HG02840 (cell line): ENCODE data around the gene SLC4A11.
"Not testable (repeated sequence)": the region's sequence is repeated elsewhere in the genome, so short reads cannot be mapped to it uniquely, and the experiment has no call there.

Source experiments
- ATAC-seq: cut with Tn5 transposase; IDR thresholded peaks from one replicate; pipeline ENCODE4 v1.9.1; 2021; ENCODE audit warnings: mild to moderate bottlenecking, moderate library complexity, moderate number of reproducible peaks; ENCODE audit not compliant: unreplicated experiment, low FRiP score

Gene SLC4A11

DNA sequence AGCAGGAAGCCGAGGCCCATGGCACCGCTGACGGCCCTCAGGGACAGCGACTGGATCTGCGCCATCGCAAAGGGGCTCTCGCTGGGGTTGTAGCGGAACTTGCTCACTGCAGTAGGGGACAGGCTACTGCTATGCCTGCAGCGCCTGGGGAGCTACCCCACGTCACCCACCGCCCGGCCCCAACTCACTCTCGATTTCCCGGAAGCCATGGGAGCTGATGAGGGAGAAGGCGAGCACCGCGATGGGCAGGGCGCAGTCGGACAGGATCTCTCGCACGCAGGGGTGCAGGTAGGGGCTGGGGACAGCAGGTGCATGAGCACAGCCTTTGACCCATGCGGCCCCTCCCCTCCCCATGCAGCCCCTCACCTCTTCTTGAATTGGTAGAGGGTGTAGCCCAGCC lies 9.8 kb downstream of the SLC4A11 start:
- ATAC-seq = no peak

DNA sequence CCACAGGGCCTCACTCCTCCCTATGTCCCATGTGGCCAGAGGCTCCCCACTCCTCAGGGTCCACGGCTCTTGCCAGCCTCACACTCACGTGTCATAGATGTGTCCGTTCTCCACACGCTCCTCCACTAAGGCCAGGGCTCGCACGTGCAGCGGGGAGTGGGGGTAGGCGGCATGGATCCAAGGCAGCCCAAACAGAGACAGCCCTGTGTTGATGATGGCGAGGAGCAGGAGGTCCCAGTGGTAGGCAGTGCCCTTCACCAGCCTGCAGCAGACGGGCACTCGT lies 10.3 kb downstream of the SLC4A11 start:
- no peak for ATAC-seq

DNA sequence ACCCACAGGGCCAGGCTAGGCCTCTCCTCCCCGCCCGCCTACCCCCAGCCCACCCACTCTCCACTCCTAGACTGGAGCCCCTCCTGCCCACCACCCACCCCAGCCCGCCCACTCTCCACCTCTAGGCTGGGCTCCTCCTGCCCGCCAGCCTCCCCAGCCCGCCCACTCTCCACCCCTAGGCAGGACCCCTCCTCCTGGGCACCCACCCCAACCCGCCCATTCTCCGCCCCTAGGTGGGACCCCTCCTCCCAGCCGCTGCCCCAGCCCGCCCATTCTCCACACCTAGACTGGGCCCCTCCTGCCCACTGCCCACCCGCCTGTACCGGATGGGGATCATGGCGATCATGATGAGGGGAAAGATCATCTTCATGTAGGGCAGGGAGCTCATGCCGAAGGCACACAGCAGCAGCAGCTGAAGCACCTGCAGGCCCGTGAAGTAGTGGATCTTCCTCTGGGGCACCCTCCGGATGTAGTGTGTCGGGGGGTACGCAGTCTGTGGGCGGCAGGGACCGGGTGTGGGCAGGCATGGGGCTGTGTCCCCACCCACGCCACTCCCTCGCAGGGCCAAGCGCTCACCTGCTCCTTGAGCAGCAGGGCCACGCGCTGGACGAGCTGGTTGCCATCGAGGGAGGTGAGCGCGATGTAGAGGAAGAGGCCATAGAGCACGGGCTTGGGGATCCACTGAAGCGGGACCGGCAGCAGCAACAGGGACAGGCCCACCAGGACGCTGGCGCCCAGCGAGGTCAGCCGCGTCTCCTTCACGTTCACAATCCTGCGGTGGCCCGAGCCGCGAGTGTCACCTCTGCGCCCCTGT lies 10.8 kb downstream of the SLC4A11 start:
- ATAC-seq = no peak

DNA sequence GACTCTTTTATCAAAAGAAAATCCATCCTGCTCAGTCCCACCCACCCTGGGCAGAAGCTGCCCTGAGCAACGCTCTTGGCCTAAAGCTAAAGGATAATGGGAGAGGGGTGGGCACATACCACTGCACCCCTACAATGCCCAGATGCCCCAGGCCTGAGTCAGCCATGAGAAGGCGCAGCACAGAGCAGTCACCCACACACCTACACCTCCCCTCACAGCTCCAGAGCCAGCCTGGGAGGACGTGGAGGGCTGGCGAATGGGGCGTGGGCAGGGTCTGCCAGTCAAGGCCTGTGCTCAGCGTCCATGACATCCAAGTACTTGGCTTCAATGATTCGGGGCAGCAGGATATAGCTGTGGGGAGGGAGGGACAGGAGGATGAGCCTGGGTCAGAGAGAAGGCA lies 11.5 kb downstream of the SLC4A11 start:
- ATAC-seq = no peak

DNA sequence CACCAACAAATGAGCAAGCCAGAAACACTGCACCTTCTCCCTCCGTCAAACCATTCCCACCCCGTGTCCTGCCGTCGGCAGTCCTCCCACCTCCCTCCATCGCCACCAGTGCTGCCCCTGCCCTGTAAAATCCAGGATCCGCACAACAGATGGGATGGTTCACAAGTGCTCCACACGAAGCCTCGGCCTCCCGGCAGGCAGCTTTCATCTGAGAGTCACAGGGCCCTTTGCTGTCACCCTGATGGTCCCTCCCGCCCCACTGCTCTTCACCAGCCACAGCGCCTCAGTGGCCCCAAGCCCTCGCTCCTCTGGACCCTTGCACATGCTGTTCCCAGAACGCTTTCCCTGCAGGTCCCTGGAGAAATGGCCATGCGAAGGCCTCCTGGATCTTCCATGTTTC lies 12.1 kb downstream of the SLC4A11 start:
- no peak for ATAC-seq

DNA sequence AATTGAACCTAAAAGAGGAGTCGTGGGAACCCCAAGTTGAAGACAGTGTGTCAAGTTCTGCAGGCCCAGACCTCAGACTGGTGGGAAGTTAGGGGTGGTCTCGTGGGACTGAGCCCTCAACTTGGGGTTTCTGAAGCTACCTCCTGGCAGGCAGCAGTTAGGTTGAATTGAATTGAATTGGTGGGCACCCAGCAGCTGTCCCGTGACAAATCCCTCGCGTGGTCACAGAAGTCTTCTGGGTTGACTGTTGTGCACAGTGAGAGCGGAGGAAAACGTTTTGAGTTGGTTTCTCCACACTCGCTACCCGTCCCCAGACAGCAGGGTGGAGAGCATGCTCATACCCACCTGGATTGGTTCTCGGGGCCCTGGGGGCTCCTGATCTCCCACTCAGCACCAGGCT lies 12.9 kb downstream of the SLC4A11 start:
- ATAC-seq = no peak

DNA sequence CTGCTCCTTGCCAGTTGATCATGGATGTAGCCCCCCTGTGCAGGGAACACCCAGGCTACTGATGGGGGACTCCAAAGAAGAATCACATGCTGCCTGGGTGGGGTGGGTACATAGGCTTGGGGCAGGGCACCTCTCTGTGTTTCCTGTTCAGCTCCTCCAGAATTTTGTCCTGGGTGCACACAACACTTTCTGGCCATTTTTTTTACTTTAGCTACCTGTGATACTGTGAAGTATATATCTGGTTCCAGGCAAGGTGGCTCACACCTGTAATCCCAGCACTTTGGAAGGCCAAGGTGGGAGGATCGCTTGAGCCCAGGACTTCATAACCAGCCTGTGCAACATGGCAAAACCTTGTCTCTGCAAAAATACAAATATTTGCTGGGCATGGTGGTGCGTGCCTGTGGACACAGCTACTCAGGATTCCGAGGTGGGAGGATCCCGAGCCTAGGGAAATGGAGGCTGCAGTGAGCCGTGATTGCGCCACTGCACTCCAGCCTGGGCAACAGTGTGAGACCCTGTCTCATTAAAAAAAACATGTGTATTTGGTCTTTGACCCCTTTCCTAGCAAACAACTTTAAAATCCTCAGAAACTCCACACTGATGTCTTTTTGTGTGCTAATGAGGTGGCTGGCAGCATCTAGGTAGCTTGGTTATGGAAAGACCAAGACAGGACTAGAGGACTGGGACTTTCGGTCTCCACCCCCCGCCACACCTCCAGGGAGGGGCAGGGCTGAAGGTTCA lies 14.1 kb downstream of the SLC4A11 start:
- ATAC-seq = no peak

DNA sequence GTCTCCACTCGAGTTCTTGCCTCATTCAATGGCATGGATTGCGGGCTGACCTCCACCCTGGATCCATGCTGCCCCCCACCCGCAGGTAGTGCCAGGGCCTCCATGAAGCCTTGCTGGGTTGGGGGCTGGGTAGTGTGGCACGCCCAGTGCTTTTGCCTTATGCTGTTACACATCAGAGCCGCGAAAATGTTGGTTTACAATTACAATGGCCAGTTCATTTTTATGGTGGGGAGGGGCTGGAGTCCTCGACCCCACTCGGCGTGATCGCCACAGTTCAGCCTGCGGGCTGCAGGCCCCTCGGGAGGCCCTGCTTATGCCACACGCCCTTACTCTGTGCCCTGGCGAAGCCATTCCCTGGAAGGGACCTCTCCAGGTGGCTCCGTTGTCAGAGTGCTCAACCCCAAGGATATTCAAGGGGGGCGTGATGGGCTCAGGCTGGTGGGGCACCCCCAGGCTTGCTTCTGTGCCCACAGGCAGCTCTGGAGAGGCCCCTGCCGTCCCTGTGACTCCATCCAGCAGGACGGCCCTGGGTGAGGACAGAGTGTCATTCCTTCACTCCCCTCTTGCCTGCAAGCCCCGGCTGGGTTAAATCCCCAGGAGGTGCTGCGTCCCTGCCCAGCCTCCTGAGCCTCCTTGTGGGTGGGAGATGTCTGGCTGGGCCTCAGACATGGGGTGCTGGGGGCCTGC lies 14.9 kb downstream of the SLC4A11 start:
- no peak for ATAC-seq

DNA sequence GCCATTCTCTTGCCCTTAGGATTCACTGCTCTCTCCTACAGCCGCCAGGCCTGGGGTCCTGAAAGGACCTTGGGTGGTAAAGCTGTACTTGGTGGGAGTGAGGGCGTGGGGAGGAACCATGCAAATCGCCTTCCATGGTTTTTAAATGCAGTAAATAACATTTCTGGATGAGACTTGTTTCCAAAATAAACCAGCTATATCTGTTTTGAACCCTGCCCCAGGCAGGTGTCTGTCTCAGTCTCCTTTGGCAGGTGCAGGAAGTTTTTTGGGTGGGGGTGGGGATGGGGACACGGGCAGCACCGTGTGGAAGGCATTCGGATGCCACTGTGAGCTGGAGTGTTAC lies 15.4 kb downstream of the SLC4A11 start:
- no peak for ATAC-seq

DNA sequence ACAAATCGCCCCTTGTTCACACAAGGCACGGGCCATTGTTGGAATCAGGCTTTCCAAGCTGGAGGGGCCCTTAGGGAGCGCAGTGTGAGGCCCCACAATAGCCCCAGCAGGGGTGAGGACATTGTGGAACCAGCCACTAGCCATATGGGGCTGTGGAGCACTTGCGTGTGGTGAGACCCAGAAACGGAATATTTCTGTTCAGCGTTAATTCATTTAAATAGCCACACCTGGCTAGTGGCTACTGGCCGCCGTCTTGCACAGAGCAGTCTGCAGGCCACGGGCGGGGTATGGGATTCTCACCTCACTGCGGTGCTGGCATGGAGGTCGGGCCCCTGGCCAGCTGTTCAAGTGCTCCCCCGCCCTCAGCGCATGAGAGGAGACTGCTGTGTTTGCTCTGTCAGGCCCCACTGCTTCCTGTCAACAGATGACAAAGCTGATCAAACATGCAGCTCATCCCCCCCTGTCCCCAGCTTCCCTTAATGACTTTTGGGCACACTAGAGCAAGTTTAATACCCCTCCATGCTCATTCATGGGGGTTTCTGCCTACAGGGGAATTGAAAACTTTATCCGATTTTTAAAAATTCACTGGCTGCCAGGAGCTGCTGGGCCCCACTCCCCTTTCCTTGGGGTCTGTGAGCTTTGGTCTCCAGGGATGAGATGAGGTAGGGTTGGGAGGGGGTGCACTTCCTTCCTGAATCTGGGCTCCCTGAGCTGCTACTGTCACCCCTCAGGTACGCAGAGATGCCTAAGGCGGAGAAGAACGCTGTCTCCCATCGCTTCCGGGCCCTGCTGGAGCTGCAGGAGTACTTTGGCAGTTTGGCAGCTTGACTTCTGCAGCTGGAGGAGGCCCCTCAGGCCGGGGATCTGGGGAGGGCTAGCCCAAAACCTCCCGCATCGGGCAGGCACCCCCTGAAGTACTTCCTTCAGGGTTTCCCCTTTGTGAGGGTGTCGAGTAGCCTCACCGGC lies 16.1 kb downstream of the SLC4A11 start:
- ATAC-seq = no peak

DNA sequence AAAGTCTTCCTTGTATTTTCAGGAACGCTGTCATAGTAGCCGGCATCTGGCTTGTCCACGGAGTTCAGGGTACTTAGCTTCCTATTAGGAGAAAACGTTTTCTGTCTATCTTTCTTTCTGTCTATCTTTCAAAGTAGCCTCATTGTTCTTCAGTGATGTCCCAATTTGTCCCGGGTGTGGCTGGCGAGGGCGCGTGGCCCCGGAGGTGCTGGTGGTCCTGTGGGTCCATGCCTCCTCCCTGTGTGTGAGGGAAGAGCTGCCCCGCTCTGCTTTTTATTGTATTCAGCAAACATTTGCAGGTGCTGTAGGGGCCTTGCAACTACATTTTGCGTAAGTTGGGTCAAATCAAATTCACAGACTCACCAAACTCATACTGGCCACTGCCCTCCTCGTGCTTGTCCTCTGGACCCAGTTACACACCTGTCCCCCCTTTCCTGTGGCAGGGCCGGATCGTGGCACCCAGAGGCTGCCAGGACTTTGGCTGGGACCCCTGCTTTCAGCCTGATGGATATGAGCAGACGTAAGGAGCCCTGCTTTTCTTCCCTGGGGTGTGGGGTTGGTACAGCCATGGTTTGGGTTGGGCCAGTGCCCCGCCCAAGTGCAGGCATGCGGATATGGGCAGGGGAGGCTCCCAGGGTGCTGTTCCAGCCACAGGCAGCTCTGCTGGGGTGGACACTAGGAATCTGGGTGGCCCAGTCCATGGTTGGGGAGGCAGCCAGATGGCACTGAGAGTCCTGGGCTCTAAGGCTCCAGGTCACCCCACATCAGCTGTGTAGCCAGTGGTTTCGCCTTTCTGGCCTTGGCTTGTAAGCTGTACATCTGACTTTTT lies 17.4 kb downstream of the SLC4A11 start:
- no peak for ATAC-seq

DNA sequence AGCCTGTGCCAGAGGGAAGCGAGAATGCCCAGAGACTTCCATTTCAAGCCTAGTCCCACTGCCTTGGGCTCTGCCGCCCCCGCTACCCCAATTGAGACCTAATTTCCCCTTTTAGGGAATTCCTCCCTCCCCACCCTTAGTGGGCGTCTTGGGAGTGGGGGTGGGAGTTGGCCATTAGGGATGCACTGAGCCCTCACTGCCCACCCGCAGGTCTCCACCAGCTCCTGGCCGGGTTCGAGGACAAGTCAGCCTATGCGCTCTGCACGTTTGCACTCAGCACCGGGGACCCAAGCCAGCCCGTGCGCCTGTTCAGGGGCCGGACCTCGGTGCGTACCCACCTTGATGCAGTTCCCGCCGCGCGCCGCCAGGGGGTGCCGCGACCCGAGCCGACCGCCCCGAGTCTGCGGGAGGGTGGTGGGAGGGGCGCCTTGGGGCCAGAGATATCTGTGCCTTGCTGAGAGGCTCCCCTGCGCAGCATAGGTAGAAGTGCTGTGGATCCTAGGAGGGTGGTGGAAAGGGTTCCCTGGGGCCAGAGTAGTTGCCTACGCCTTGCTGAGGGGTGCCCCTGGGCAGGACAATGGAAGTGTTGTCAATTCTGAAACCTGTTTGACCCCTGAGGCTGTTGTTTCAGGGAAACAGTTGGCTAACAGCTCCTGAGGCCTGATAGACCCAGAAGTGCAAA lies 20.5 kb downstream of the SLC4A11 start:
- no peak for ATAC-seq

DNA sequence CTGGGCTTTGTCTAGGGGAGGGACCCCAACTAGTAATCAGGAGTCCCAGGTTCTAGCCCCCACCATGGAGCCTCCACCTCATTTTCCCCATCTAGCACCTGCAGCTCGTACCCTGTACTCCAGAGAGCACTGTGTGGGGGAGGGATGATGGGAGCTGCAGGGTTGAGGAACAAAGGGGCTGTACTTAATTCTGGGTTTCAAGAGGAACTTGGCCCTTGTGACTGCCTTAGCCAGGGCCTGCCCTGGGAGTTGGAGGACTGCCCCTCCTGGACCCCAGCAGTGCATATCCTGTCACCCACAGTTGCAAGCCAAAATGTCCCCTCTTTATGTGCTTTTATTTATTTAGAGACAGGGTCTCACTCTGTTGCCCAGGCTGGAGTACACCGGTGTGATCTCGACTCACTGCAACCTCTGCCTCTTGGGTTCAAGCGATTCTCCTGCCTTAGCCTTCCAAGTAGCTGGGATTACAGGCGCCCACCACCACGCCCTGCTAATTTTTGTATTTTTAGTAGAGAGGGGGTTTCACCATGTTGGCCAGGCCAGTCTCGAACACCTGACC lies 23.6 kb downstream of the SLC4A11 start:
- not testable (repeated sequence) for ATAC-seq

DNA sequence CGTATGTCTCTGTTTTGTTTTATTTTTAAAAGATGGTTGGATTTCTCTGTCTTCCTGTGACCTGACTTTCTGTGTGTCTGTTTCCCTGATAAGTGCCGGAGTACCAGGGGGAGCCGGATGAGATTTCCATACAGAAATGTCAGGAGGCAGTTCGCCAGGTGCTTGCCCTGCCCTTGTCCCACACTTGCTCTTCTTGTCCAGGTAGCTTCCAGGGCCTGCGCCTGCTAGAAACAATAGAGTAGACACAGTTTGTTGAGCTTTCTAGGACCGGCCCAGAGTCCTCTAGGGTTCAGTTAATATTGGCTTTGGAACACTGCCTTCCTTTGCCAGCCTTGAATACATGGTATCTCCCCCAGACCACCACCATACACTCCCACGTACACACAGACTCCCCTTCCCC lies 25.8 kb downstream of the SLC4A11 start:
- no peak for ATAC-seq

DNA sequence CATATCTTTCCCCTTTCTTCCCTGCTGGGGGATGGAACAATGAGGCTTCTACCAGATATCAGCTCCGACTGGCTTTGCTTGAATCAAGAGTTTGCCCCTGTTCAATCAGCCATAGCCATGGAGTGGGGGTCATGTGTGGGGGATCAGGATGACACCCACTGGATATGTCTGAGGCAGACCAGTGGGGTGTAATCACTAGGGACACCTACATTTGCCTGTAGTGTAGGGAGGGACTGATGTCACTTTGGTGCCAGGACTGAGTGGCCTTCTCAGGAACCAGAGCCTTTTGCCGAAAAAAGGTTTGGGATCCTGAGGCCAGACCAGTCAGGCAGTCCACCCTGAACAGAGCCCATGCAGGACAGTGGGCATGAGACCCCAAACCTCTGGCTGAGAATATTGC lies 28.6 kb downstream of the SLC4A11 start:
- no peak for ATAC-seq

DNA sequence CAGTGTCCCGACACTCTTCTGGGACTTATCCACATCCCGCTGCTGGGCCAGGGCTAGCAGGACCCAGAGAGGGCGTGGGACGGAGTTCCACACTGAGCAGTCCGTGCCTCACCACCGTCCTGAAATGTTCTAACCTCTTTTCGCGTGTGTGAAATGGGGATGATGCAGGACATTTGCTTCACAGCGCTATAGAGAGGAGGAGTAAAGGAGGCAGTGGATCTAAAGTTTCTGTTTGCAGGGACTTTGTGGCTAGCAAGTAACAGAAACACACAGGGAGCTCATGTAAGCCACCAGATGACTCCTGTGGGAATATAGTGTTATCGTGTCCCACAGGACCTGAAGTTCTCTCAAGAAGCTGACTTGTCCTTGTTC lies 29.1 kb downstream of the SLC4A11 start:
- ATAC-seq = no peak

DNA sequence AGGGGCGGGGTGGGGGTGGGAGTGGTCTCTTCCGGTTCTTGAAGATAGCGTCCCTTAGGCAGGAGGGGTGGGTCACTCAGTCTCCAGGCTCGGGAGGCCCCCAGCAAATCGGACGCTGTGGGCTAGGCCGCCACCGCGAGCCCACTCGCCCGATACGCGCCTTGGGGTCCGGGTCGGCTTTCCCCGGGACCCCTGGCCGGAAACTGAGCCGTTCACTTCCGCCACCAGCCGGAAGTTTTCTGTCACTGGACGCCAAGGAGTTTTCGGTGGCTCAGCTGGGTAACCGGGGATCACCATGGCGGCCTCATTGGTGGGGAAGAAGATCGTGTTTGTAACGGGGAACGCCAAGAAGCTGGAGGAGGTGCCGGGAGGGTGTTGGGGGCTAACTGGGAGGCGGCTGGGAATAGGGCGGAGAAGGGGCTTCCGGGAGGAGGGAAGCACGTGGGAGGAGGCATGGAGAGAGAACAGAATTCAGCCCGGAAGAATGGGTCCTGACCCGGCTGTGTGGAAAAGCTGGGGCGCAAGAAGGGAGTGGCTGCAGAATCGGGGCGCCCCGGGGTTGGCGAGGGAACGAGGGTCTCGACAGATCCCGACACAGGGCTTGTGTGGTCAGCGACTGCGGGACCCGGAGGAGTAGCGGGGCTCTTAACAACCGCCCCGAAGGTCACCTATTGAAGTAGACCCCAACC lies 29.6 kb downstream of the SLC4A11 start, which contains the start of gene ITPA:
TSS of gene ITPA (plus strand) at position 242 of the 689 bp plus-strand sequence. CDS start at position 296, 54 bp downstream.
- no peak for ATAC-seq

DNA sequence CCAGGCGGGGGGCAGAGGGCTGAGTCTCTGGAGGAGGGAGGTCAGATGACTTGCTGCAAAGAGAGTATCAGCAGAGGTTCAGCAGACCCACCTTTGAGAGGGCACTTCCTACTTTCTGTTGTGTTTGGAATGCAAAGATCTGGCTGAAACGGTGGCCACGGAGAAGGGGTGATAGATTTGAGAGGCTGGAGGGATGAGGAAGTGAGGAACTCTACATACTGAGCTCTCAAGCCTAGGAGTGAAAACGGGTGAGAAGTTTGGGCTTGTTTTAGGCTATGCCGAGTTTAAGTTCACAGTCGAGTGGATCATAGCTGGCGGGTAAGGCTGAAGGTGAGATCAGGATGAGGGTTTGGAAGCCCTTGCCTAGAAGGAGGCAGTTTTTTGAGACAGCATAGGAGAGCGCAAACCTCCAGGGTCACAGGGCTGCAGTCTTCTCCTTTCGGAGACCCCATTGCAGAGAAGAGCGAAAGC lies 30.2 kb downstream of the SLC4A11 start:
- ATAC-seq = no peak
